ENCODE measurements around the gene RAD9A. TPM values are rescaled to one million over a fixed set of nuclear protein-coding genes. Genes with fewer than 3 reads are reported as not detected.

Gene RAD9A
- total and polyA plus RNA-seq, 2 of the 4 experiments (the other 2 are of a cell fraction), result 2.0 to 10.3 TPM

- no peak overlapping the region for H4K91ac ChIP-seq (ENCODE audit: insufficient read depth, low read depth, low read length)
- ATAC-seq (ENCODE audit: low read depth), result no peak
- H4K8ac ChIP-seq (ENCODE audit: low read depth in 2 of 2, low read length in 2 of 2), result no peak overlapping the region
- no peaks in the 10 kb centered on the region for H3K36me3 ChIP-seq (ENCODE audit: control insufficient read depth, insufficient read depth, low read length)
- no peak overlapping the region for H2BK120ac ChIP-seq (ENCODE audit: low read depth, low read length)
- H3K4me2 ChIP-seq (ENCODE audit: low read depth, low read length), result no peak overlapping the region
- in situ Hi-C loops (cut with MboI; ENCODE audit: low sequenced_read_pairs), result no loop called here
- no peak overlapping the region for H3K4ac ChIP-seq (ENCODE audit: low read depth, low read length)
- H3K4me3 ChIP-seq (ENCODE audit: insufficient read depth, low read depth, low read length), result no peak overlapping the region
- no peak overlapping the region for H3K23ac ChIP-seq (ENCODE audit: low read depth, low read length)
- intact Hi-C loops (cut with micrococcal nuclease), result no loop called here
- no peak overlapping the region for H3K9ac ChIP-seq (ENCODE audit: low read depth, low read length)
- no peak overlapping the region for H2AFZ ChIP-seq (replicated peaks; ENCODE audit: low read length, poor library complexity)
- no peak overlapping the region for H3K27ac ChIP-seq (ENCODE audit: insufficient read depth, low read length)
- H4K20me1 ChIP-seq (ENCODE audit: insufficient read depth, low read length), result no peaks in the 10 kb centered on the region
- H3K18ac ChIP-seq (ENCODE audit: low read depth, low read length), result no peak overlapping the region
- dilution Hi-C loops (cut with HindIII; ENCODE audit: low sequenced_read_pairs, unreplicated experiment), result no loop called here
- no TSS peak for BruUV-seq (replicated peaks)
- peaks cover 61% of the 10 kb centered on the region for H3K27me3 ChIP-seq (ENCODE audit: control insufficient read depth, insufficient read depth, low read length)
- H3K4me1 ChIP-seq (ENCODE audit: control insufficient read depth, insufficient read depth, low read length), result no peaks in the 10 kb centered on the region
- no peak for DNase-seq
- no peak overlapping the region for H4K5ac ChIP-seq (ENCODE audit: low read depth, low read length)
- H2BK15ac ChIP-seq (ENCODE audit: low read depth, low read length), result no peak overlapping the region
- no peaks in the 10 kb centered on the region for H3K9me1 ChIP-seq (ENCODE audit: insufficient read depth, low read length)
- H2BK20ac ChIP-seq (ENCODE audit: low read depth, low read length), result no peak overlapping the region
- no peak overlapping the region for H3K14ac ChIP-seq (replicated peaks; ENCODE audit: low read depth, low read length)
- no peaks in the 10 kb centered on the region for H3K79me1 ChIP-seq (ENCODE audit: low read depth in 1 of 2, low read length in 2 of 2)
- H2AK9ac ChIP-seq (replicated peaks; ENCODE audit: low read depth, low read length, poor library complexity), result no peak overlapping the region
- ChIA-PET CTCF (no interaction called here), POLR2A (ENCODE audit: unreplicated experiment) (no interaction called here)
- no peaks in the 10 kb centered on the region for H3K9me3 ChIP-seq (ENCODE audit: control insufficient read depth, insufficient read depth, low read length)
- no peak overlapping the region for H3K56ac ChIP-seq (ENCODE audit: extremely low read depth, insufficient read depth, low read length)
- no peak overlapping the region for H2BK5ac ChIP-seq (ENCODE audit: low read depth, low read length, poor library complexity, severe bottlenecking)
- TF ChIP-seq FOS (IDR thresholded peaks at IDR 0.05; ENCODE audit: low read depth, low read length) (no peak), MAZ (IDR thresholded peaks at IDR 0.05; ENCODE audit: borderline replicate concordance, low read depth, low read length) (no peak)
- 67% methylated on average over 7 of the region's 17 CpGs; no CpG with 5 or more reads in 1 of the 2 experiments for WGBS, 2 experiments (ENCODE audit: extremely low coverage in 2 of 2, insufficient read length in 1 of 2)
- no peak overlapping the region for H2AK5ac ChIP-seq (ENCODE audit: low read depth, low read length)
Measured at GRCh38 chr11:67410984-67411784, 19.4 kb downstream of the RAD9A start.
